Activated T-helper 17 cell treated with anti-CD3 and anti-CD28 coated beads, Interleukin-2, amount 50 U/mL, for 72 hours (primary cell): ENCODE data around the gene IL4I1. TPM values are rescaled to one million over a fixed set of nuclear protein-coding genes. Genes with fewer than 3 reads are reported as not detected.

Source experiments
- ATAC-seq: fragments of 150-1000 bp; cut with Tn5 transposase; replicated peaks from 2 replicates; pipeline ENCODE4 v1.10.0; 2021; ENCODE audit warnings: mild to moderate bottlenecking, moderate library complexity
- H3K27ac Mint-ChIP-seq: one replicate; pipeline ENCODE4 v1.8.0; 2022; ENCODE audit warnings: mixed read lengths
- H3K27me3 Mint-ChIP-seq: one replicate; pipeline ENCODE4 v1.8.0; 2022; ENCODE audit warnings: mixed read lengths
- H3K36me3 Mint-ChIP-seq: one replicate; pipeline ENCODE4 v1.8.0; 2022; ENCODE audit warnings: low read depth, mild to moderate bottlenecking, mixed read lengths
- H3K4me1 Mint-ChIP-seq: one replicate; pipeline ENCODE4 v1.8.0; 2022; ENCODE audit warnings: mixed read lengths
- H3K4me3 Mint-ChIP-seq: one replicate; pipeline ENCODE4 v1.8.0; 2022; ENCODE audit warnings: mild to moderate bottlenecking, mixed read lengths
- H3K9me3 Mint-ChIP-seq: one replicate; pipeline ENCODE4 v1.8.0; 2022; ENCODE audit warnings: mixed read lengths
- total RNA-seq, 2 donors: library from RNA; stranded (reverse); gene quantifications; one replicate each; pipeline ENCODE4 v1.2.3, GENCODE V29; 2022

The IL4I1 gene
- total RNA-seq, 2 donors from 2014 or later = 42.0 to 177 TPM

GRCh38 chr19:49873129-49873521, 23.6 kb downstream of the IL4I1 start:
- Mint-ChIP-seq H3K27ac (no peak overlapping the region), H3K27me3 (no peaks in the 10 kb centered on the region), H3K4me3 (no peak overlapping the region), H3K9me3 (no peaks in the 10 kb centered on the region), H3K36me3 (peaks cover 36% of the 10 kb centered on the region), H3K4me1 (peaks cover 17% of the 10 kb centered on the region)
- ATAC-seq = no peak

GRCh38 chr19:49872245-49873128, 24.2 kb downstream of the IL4I1 start:
- no peaks in the 10 kb centered on the region for H3K27me3 Mint-ChIP-seq
- H3K4me1 Mint-ChIP-seq = peaks cover 17% of the 10 kb centered on the region
- peak overlapping the region; percentile 83 for H3K27ac Mint-ChIP-seq
- H3K9me3 Mint-ChIP-seq = no peaks in the 10 kb centered on the region
- ATAC-seq = no peak
- peak overlapping the region; percentile 60 for H3K4me3 Mint-ChIP-seq
- peaks cover 38% of the 10 kb centered on the region for H3K36me3 Mint-ChIP-seq

- H3K4me3 Mint-ChIP-seq = peak overlapping the region; percentile 60
- ATAC-seq = no peak
- peaks cover 22% of the 10 kb centered on the region for H3K4me1 Mint-ChIP-seq
- no peaks in the 10 kb centered on the region for H3K27me3 Mint-ChIP-seq
- H3K27ac Mint-ChIP-seq = peak overlapping the region; percentile 83
- H3K9me3 Mint-ChIP-seq = no peaks in the 10 kb centered on the region
- peaks cover 48% of the 10 kb centered on the region for H3K36me3 Mint-ChIP-seq
Measured at GRCh38 chr19:49871349-49871985, 25.2 kb downstream of the IL4I1 start.

- no peak for ATAC-seq
- H3K4me1 Mint-ChIP-seq = peaks cover 25% of the 10 kb centered on the region
- H3K36me3 Mint-ChIP-seq = peaks cover 59% of the 10 kb centered on the region
- H3K27ac Mint-ChIP-seq = no peak overlapping the region
- no peaks in the 10 kb centered on the region for H3K9me3 Mint-ChIP-seq
- H3K27me3 Mint-ChIP-seq = no peaks in the 10 kb centered on the region
- no peak overlapping the region for H3K4me3 Mint-ChIP-seq
Measured at GRCh38 chr19:49870309-49870901, 26.3 kb downstream of the IL4I1 start.

- peaks cover 23% of the 10 kb centered on the region for H3K4me1 Mint-ChIP-seq
- no peaks in the 10 kb centered on the region for H3K27me3 Mint-ChIP-seq
- H3K9me3 Mint-ChIP-seq = no peaks in the 10 kb centered on the region
- peak; percentile 81 for ATAC-seq
- no peak overlapping the region for H3K4me3 Mint-ChIP-seq
- H3K36me3 Mint-ChIP-seq = peaks cover 63% of the 10 kb centered on the region
- no peak overlapping the region for H3K27ac Mint-ChIP-seq
Measured at GRCh38 chr19:49869484-49870308, 27.0 kb downstream of the IL4I1 start.

- Mint-ChIP-seq H3K4me1 (peaks cover 23% of the 10 kb centered on the region), H3K27ac (no peak overlapping the region), H3K36me3 (peaks cover 63% of the 10 kb centered on the region), H3K4me3 (no peak overlapping the region), H3K9me3 (no peaks in the 10 kb centered on the region), H3K27me3 (no peaks in the 10 kb centered on the region)
- ATAC-seq = peak; percentile 2
Measured at GRCh38 chr19:49869009-49869483, 27.6 kb downstream of the IL4I1 start.

- H3K27ac Mint-ChIP-seq = peak within 1 kb of the TSS; percentile 92
- peaks cover 28% of the 10 kb centered on the region for H3K4me1 Mint-ChIP-seq
- ATAC-seq = peak; percentile 56
- no peaks in the 10 kb centered on the region for H3K27me3 Mint-ChIP-seq
- H3K36me3 Mint-ChIP-seq = peaks cover 62% of the 10 kb centered on the region
- H3K9me3 Mint-ChIP-seq = no peaks in the 10 kb centered on the region
- no peak within 1 kb of the TSS for H3K4me3 Mint-ChIP-seq
Measured at GRCh38 chr19:49866933-49867782, 29.5 kb downstream of the IL4I1 start, which contains the start of gene PNKP. Gene PNKP (minus strand): TSS chr19:49867576. CDS start chr19:49867204, 372 bp downstream.

- Mint-ChIP-seq H3K4me3 (no peak overlapping the region), H3K27ac (peak overlapping the region; percentile 38), H3K4me1 (peaks cover 18% of the 10 kb centered on the region), H3K27me3 (no peaks in the 10 kb centered on the region), H3K36me3 (peaks cover 75% of the 10 kb centered on the region), H3K9me3 (no peaks in the 10 kb centered on the region)
- ATAC-seq = no peak
Measured at GRCh38 chr19:49864890-49865289, 31.8 kb downstream of the IL4I1 start.

- Mint-ChIP-seq H3K4me3 (no peak overlapping the region), H3K36me3 (peaks cover 82% of the 10 kb centered on the region), H3K27ac (no peak overlapping the region), H3K27me3 (no peaks in the 10 kb centered on the region), H3K9me3 (no peaks in the 10 kb centered on the region), H3K4me1 (peaks cover 18% of the 10 kb centered on the region)
- ATAC-seq = no peak
Measured at GRCh38 chr19:49863935-49864320, 32.8 kb downstream of the IL4I1 start.

GRCh38 chr19:49863254-49863934, 33.3 kb downstream of the IL4I1 start:
- H3K4me1 Mint-ChIP-seq = peaks cover 18% of the 10 kb centered on the region
- peaks cover 87% of the 10 kb centered on the region for H3K36me3 Mint-ChIP-seq
- H3K27me3 Mint-ChIP-seq = no peaks in the 10 kb centered on the region
- ATAC-seq = no peak
- H3K4me3 Mint-ChIP-seq = no peak overlapping the region
- no peaks in the 10 kb centered on the region for H3K9me3 Mint-ChIP-seq
- no peak overlapping the region for H3K27ac Mint-ChIP-seq

- peaks cover 87% of the 10 kb centered on the region for H3K36me3 Mint-ChIP-seq
- no peaks in the 10 kb centered on the region for H3K27me3 Mint-ChIP-seq
- no peaks in the 10 kb centered on the region for H3K9me3 Mint-ChIP-seq
- no peak overlapping the region for H3K4me3 Mint-ChIP-seq
- no peak for ATAC-seq
- H3K27ac Mint-ChIP-seq = no peak overlapping the region
- H3K4me1 Mint-ChIP-seq = peaks cover 18% of the 10 kb centered on the region
Measured at GRCh38 chr19:49862391-49863253, 34.1 kb downstream of the IL4I1 start.
